SK-N-SH (cell line): ENCODE results near the gene SETD9.

ENCODE experiments used
- CHD2 ChIP-seq: fragments of 150-350 bp; IDR thresholded peaks from 2 replicates; pipeline ENCODE4 v1.6.1; 2018; ENCODE audit warnings: low read length; ENCODE audit not compliant: partially characterized antibody
- EP300 ChIP-seq, 2 experiments: IDR thresholded peaks; 2 replicates each; pipeline versions ENCODE4 v1.4.0 to v1.6.1; 2012; ENCODE audit warnings: borderline replicate concordance in 1 of 2, low read depth in 1 of 2, low read length in 1 of 2
- EZH2phosphoT487 ChIP-seq: fragments of 200-600 bp; sonication (generic); IDR thresholded peaks from 2 replicates; pipeline ENCODE4 v1.6.1; 2017; ENCODE audit warnings: low read depth, mixed run types, mild to moderate bottlenecking, antibody characterized with exemption, moderate library complexity, borderline replicate concordance
- NFIC ChIP-seq: IDR thresholded peaks from 2 replicates; pipeline ENCODE4 v1.4.0; 2012; ENCODE audit warnings: borderline replicate concordance
- POLR2AphosphoS5 ChIP-seq: IDR thresholded peaks from 2 replicates; pipeline ENCODE4 v1.6.1; 2012; ENCODE audit warnings: low read depth, low read length
- RAD21 ChIP-seq: IDR thresholded peaks from 2 replicates; pipeline ENCODE4 v1.6.1; 2012; ENCODE audit warnings: mild to moderate bottlenecking, low read length
- REST ChIP-seq: IDR thresholded peaks from 2 replicates; pipeline ENCODE4 v1.6.1; 2012; ENCODE audit warnings: mild to moderate bottlenecking, low read depth, low read length, moderate library complexity
- RFX5 ChIP-seq: IDR thresholded peaks from 2 replicates; pipeline ENCODE4 v1.6.1; 2012; ENCODE audit warnings: mild to moderate bottlenecking, improper control_type of control experiment, low read length
- SMC3 ChIP-seq: IDR thresholded peaks from 2 replicates; pipeline ENCODE4 v1.6.1; 2012; ENCODE audit warnings: low read depth, low read length, improper control_type of control experiment
- YY1 ChIP-seq: IDR thresholded peaks from 2 replicates; pipeline ENCODE4 v1.4.0; 2012; ENCODE audit warnings: low read depth, mild to moderate bottlenecking
- TF ChIP-seq, protein P1 (sequence below): IDR thresholded peaks from 2 replicates; pipeline ENCODE4 v1.4.0; 2012; ENCODE audit warnings: low read depth
- TF ChIP-seq, protein P2 (sequence below): IDR thresholded peaks from 2 replicates; pipeline ENCODE4; 2012
- TF ChIP-seq, protein P3 (sequence below): fragments of 150-350 bp; IDR thresholded peaks from 2 replicates; pipeline ENCODE4 v1.6.1; 2017; ENCODE audit warnings: antibody characterized with exemption, low read length, low read depth, borderline replicate concordance
- TF ChIP-seq, protein P4 (sequence below): fragments of 200-600 bp; sonication (generic); IDR thresholded peaks from 2 replicates; pipeline ENCODE4 v1.6.1; 2017; ENCODE audit warnings: antibody characterized with exemption, mild to moderate bottlenecking, moderate library complexity

DNA sequence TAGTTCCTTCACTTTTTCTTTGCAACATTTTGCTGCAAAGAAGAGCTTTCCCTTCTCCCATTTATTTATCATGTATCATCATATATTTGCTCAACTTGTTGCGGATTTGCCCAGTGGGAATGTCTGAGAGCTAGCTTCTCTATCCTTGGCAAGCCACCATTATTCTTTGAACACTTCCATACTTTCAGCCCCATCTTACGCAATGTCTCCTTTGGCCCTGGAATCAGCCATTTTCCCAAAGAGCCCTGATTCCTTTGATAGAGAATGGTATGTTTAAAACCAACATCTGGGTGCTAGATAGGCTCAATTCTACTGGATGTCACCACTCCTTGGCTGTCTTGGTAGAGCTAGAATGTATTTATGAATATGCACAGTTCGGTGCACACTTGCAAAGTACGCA is 12.6 kb upstream of the SETD9 start:
- no peak for TF ChIP-seq EP300 (IDR thresholded peaks at IDR 0.05; ENCODE audit: borderline replicate concordance in 1 of 2, low read depth in 1 of 2, low read length in 1 of 2)
- TF ChIP-seq, protein P1, sequence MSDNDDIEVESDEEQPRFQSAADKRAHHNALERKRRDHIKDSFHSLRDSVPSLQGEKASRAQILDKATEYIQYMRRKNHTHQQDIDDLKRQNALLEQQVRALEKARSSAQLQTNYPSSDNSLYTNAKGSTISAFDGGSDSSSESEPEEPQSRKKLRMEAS, result no peak
- no peak for TF ChIP-seq CHD2
- TF ChIP-seq, protein P2, sequence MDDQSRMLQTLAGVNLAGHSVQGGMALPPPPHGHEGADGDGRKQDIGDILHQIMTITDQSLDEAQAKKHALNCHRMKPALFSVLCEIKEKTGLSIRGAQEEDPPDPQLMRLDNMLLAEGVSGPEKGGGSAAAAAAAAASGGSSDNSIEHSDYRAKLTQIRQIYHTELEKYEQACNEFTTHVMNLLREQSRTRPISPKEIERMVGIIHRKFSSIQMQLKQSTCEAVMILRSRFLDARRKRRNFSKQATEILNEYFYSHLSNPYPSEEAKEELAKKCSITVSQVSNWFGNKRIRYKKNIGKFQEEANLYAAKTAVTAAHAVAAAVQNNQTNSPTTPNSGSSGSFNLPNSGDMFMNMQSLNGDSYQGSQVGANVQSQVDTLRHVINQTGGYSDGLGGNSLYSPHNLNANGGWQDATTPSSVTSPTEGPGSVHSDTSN, result no peak
- TF ChIP-seq RAD21, result no peak
- TF ChIP-seq, protein P3, sequence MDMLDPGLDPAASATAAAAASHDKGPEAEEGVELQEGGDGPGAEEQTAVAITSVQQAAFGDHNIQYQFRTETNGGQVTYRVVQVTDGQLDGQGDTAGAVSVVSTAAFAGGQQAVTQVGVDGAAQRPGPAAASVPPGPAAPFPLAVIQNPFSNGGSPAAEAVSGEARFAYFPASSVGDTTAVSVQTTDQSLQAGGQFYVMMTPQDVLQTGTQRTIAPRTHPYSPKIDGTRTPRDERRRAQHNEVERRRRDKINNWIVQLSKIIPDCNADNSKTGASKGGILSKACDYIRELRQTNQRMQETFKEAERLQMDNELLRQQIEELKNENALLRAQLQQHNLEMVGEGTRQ, result no peak
- no peak for TF ChIP-seq EZH2phosphoT487
- TF ChIP-seq, protein P4, sequence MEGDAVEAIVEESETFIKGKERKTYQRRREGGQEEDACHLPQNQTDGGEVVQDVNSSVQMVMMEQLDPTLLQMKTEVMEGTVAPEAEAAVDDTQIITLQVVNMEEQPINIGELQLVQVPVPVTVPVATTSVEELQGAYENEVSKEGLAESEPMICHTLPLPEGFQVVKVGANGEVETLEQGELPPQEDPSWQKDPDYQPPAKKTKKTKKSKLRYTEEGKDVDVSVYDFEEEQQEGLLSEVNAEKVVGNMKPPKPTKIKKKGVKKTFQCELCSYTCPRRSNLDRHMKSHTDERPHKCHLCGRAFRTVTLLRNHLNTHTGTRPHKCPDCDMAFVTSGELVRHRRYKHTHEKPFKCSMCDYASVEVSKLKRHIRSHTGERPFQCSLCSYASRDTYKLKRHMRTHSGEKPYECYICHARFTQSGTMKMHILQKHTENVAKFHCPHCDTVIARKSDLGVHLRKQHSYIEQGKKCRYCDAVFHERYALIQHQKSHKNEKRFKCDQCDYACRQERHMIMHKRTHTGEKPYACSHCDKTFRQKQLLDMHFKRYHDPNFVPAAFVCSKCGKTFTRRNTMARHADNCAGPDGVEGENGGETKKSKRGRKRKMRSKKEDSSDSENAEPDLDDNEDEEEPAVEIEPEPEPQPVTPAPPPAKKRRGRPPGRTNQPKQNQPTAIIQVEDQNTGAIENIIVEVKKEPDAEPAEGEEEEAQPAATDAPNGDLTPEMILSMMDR, result no peak
- TF ChIP-seq SMC3, result no peak
- no peak for TF ChIP-seq RFX5
- TF ChIP-seq NFIC, result no peak
- no peak for TF ChIP-seq REST
- no peak for TF ChIP-seq YY1
- no peak for TF ChIP-seq POLR2AphosphoS5
